KMS-11 (cell line): ENCODE measurements around the gene PCOLCE2.
A peak's percentile ranks its signal among the peaks of the same experiment; 100 is the strongest.

Experiments used
- H2AFZ ChIP-seq: fragments of 200-600 bp; sonication (generic); 2 replicates; pipeline ENCODE4 v1.6.1; 2016; ENCODE audit warnings: antibody characterized with exemption, mixed run types, low read depth
- H3K27ac ChIP-seq: fragments of 200-600 bp; sonication (generic); 2 replicates; pipeline ENCODE4 v1.6.1; 2016; ENCODE audit warnings: mild to moderate bottlenecking, mixed run types
- H3K27me3 ChIP-seq: fragments of 200-600 bp; sonication (generic); 2 replicates; pipeline ENCODE4 v1.6.1; 2017; ENCODE audit warnings: mild to moderate bottlenecking, low read depth, mixed run types, moderate library complexity; ENCODE audit not compliant: insufficient read depth
- H3K36me3 ChIP-seq: fragments of 200-600 bp; sonication (generic); 2 replicates; pipeline ENCODE4 v1.6.1; 2017; ENCODE audit warnings: mild to moderate bottlenecking, mixed run types; ENCODE audit not compliant: insufficient read depth
- H3K4me1 ChIP-seq: fragments of 200-600 bp; sonication (generic); 2 replicates; pipeline ENCODE4 v1.6.1; 2016; ENCODE audit warnings: mild to moderate bottlenecking, low read depth, mixed run types; ENCODE audit not compliant: poor library complexity, severe bottlenecking
- H3K4me2 ChIP-seq: fragments of 200-600 bp; sonication (generic); 2 replicates; pipeline ENCODE4 v1.7.0; 2016; ENCODE audit warnings: mild to moderate bottlenecking, mixed run types
- H3K4me3 ChIP-seq: fragments of 200-600 bp; sonication (generic); IDR thresholded peaks from 2 replicates; pipeline ENCODE4 v1.6.1; 2017; ENCODE audit warnings: low read depth, low read length, mixed read lengths; ENCODE audit not compliant: insufficient read depth
- H3K79me2 ChIP-seq: fragments of 200-600 bp; sonication (generic); 2 replicates; pipeline ENCODE4 v1.6.1; 2016; ENCODE audit warnings: low read depth, mixed run types; ENCODE audit not compliant: insufficient read depth
- H3K9ac ChIP-seq: fragments of 200-600 bp; sonication (generic); 2 replicates; pipeline ENCODE4 v1.6.1; 2016; ENCODE audit warnings: mild to moderate bottlenecking, mixed run types
- H4K20me1 ChIP-seq: fragments of 200-600 bp; sonication (generic); 2 replicates; pipeline ENCODE4 v1.6.1; 2016; ENCODE audit warnings: mild to moderate bottlenecking, mixed run types; ENCODE audit not compliant: insufficient read depth
- CTCF ChIP-seq: fragments of 200-600 bp; sonication (generic); conservative IDR thresholded peaks from 2 replicates; pipeline ENCODE4 v1.6.1; 2017; ENCODE audit warnings: low read depth, mild to moderate bottlenecking, antibody characterized with exemption, low read length, moderate library complexity, mixed read lengths

PCOLCE2 gene

DNA sequence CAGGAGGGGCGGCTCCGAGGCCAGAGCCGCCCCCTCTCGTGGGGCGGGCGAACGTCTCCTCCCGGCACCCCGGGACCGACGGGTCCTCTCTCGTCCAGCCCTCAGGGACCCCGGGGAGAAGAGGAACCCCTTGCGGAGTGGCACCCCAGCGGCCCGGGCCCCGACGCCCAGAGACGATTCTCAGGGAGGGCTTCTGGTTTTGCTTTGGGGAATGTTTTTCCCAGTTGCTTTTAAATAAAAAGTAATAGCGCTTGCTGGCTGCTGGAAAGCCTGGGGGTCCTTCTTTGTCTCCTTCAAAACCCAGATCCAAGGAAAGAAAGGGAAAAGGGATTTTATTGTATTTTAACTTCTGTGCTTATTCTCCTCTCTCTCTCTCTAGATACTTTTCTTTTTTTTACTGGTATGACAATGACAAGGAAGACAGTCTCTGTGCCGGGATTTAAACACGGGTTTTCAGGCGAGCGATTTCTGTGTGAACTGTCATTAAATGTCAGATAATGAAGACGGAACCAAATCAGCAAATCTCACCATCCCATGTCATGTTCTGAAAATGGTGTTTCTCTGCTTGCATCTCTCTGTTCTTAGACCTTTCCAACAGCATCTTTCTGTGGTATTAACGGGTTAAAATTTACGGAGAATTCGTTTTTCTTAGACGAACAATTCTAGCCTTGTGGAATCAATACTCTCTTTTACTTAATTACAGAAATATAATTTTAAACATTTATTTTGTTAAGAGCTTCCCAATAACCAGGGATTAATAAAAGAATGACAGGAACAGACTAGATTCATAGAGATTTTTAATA, 530 bp upstream of the PCOLCE2 start:
- Histone ChIP-seq H3K27me3 (no peaks in the 10 kb centered on the region; the same call in 1 of the 2 replicates), H3K79me2 (no peaks in the 10 kb centered on the region), H4K20me1 (no peaks in the 10 kb centered on the region), H3K4me2 (peak overlapping the region; percentile 8), H3K36me3 (no peaks in the 10 kb centered on the region), H3K4me3 (peak overlapping the region; percentile 69), H2AFZ (peak overlapping the region; percentile 81), H3K9ac (peak overlapping the region; percentile 89; the same call in 1 of the 2 replicates), H3K4me1 (no peaks in the 10 kb centered on the region), H3K27ac (no peak overlapping the region)
- no peak for TF ChIP-seq CTCF

DNA sequence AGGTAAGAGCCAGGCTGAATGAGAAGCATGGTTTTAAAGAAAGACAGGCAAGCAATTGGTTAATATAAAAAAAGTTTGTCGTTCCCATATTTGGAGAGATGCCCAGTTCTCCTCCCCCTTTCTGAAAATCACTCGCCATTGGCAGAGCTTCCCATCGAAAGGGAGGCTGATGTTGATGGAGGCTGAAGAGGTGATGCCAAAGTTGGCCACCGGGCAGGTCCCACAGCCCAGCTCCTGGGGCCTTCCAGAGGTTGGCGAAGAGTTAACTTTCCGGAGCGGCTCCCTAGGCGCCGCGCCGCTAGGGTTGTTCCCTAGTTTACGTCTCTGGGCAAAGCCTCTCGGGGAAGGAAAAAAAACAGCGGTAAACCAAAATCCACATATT, 793 bp downstream of the PCOLCE2 start:
- peak overlapping the region; percentile 46; the same call in 1 of the 2 replicates for H3K27ac ChIP-seq
- H3K4me2 ChIP-seq, result peak overlapping the region; percentile 8
- H3K36me3 ChIP-seq, result no peaks in the 10 kb centered on the region
- H3K4me1 ChIP-seq, result no peaks in the 10 kb centered on the region
- peak overlapping the region; percentile 89 for H3K9ac ChIP-seq
- no peak for TF ChIP-seq CTCF
- H4K20me1 ChIP-seq, result no peaks in the 10 kb centered on the region
- no peaks in the 10 kb centered on the region; the same call in 1 of the 2 replicates for H3K27me3 ChIP-seq
- H3K4me3 ChIP-seq, result no peak overlapping the region
- no peaks in the 10 kb centered on the region for H3K79me2 ChIP-seq
- H2AFZ ChIP-seq, result peak overlapping the region; percentile 81

- H3K9ac ChIP-seq, result no peak overlapping the region
- no peaks in the 10 kb centered on the region for H3K36me3 ChIP-seq
- H3K4me3 ChIP-seq, result no peak overlapping the region
- no peaks in the 10 kb centered on the region for H3K79me2 ChIP-seq
- no peaks in the 10 kb centered on the region for H3K4me1 ChIP-seq
- no peaks in the 10 kb centered on the region; the same call in 1 of the 2 replicates for H3K27me3 ChIP-seq
- H2AFZ ChIP-seq, result no peak overlapping the region
- no peak overlapping the region for H3K4me2 ChIP-seq
- H3K27ac ChIP-seq, result no peak overlapping the region
- TF ChIP-seq CTCF, result no peak
- no peaks in the 10 kb centered on the region for H4K20me1 ChIP-seq
Measured at GRCh38 chr3:142886940-142887339, 1.9 kb downstream of the PCOLCE2 start.

DNA sequence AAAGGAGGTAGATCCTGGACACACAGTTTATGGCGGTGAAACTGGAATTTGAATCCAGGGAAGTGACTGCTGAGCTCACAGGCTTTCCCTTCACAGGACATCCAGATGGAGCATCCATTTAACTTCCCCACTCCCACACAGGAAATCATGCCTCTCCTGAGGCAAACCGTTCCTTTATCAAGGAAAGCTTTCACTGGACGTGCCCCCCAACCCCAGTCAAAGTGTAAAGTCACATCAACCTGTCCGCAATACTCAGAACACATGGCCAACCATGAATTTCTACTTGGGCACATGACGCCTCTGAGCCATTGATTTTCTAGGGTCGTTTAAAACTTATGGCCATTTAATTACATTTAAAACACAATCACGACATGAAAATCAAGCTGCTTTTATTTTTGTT, 2.9 kb downstream of the PCOLCE2 start:
- Histone ChIP-seq H3K36me3 (no peaks in the 10 kb centered on the region), H3K27me3 (no peaks in the 10 kb centered on the region; the same call in 1 of the 2 replicates), H3K27ac (no peak overlapping the region), H3K79me2 (no peaks in the 10 kb centered on the region), H2AFZ (no peak overlapping the region), H4K20me1 (no peaks in the 10 kb centered on the region), H3K4me2 (no peak overlapping the region), H3K4me1 (no peaks in the 10 kb centered on the region), H3K4me3 (no peak overlapping the region), H3K9ac (no peak overlapping the region)
- TF ChIP-seq CTCF, result no peak
